Endothelial cell of umbilical vein (primary cell): ENCODE results near the gene CCK. TPM values are rescaled to one million over a fixed set of nuclear protein-coding genes. Genes with fewer than 3 reads are reported as not detected.
A peak's percentile ranks its signal among the peaks of the same experiment; 100 is the strongest.

Experiments used
- BruUV-seq: library from RNA; stranded (reverse); fragments of 400-500 nt; replicated peaks from 2 replicates; lab custom pipeline; 2021; lab: Mats Ljungman, UMichigan
- CTCF ChIA-PET: fragments of 300-600, 350-600 bp; sonication (Branson Sonifier 250); formaldehyde crosslinking; loops from one replicate; lab custom pipeline; 2021; ENCODE audit warnings: antibody characterized with exemption, inconsistent platforms; lab: Charles Lee
- POLR2A ChIA-PET: fragments of 300-600, 350-600 bp; sonication (Branson Sonifier 250); formaldehyde crosslinking; loops from one replicate; lab custom pipeline; 2021; ENCODE audit warnings: antibody characterized with exemption, inconsistent platforms; lab: Charles Lee
- DNase-seq: peaks from one replicate; pipeline ENCODE4 v3.0.0-alpha.2; 2011; ENCODE audit warnings: low read depth, low spot score
- FAIRE-seq: peaks from 2 replicates; lab custom pipeline; 2011; peaks lifted over from hg19 to GRCh38; lab: Jason Lieb, UNC
- H2AFZ ChIP-seq: 2 replicates; pipeline ENCODE4 v1.6.0; 2012; ENCODE audit warnings: low read depth, low read length, control low read depth, inconsistent platforms
- H3K27ac ChIP-seq: 2 replicates; pipeline ENCODE4 v1.5.1; 2011; ENCODE audit warnings: low read depth, mild to moderate bottlenecking, control low read depth, low read length, moderate library complexity; ENCODE audit not compliant: insufficient read depth
- H3K27me3 ChIP-seq, 2 experiments: 2 replicates each; pipeline versions ENCODE4 v1.6.0 to v1.6.1; 2011; ENCODE audit warnings: low read length in 2 of 2, mixed read lengths in 1 of 2; ENCODE audit not compliant: control insufficient read depth in 2 of 2, insufficient read depth in 2 of 2
- H3K36me3 ChIP-seq, 2 experiments: 2 replicates in 1 of 2; 3 replicates in 1 of 2; pipeline ENCODE4 v1.5.1; 2011; ENCODE audit warnings: low read length in 2 of 2, mild to moderate bottlenecking in 1 of 2, moderate library complexity in 1 of 2; ENCODE audit not compliant: control insufficient read depth in 2 of 2, insufficient read depth in 2 of 2; ENCODE audit errors: extremely low read depth in 1 of 2
- H3K4me1 ChIP-seq: 3 replicates; pipeline ENCODE4 v1.5.1; 2011; ENCODE audit warnings: mild to moderate bottlenecking, low read length; ENCODE audit not compliant: control insufficient read depth, insufficient read depth; ENCODE audit errors: extremely low read depth
- H3K4me2 ChIP-seq: 2 replicates; pipeline ENCODE4 v1.6.1; 2011; ENCODE audit warnings: low read length, control low read depth, mixed read lengths; ENCODE audit not compliant: insufficient read depth
- H3K4me3 ChIP-seq, 3 experiments: fragments of 200-600 bp in 1 of 3; sonication (generic), shearing (Covaris generic) in 1 of 3; replicated peaks in 1 of 3; 2 replicates each; pipeline ENCODE4 v1.5.1; 2011 to 2016; ENCODE audit warnings: control low read depth in 3 of 3, low read length in 3 of 3, mild to moderate bottlenecking in 2 of 3, inconsistent platforms in 1 of 3, low read depth in 1 of 3, moderate library complexity in 1 of 3; ENCODE audit not compliant: insufficient read depth in 1 of 3
- H3K79me2 ChIP-seq: 2 replicates; pipeline ENCODE4 v1.6.0; 2012; ENCODE audit warnings: low read length, inconsistent platforms; ENCODE audit not compliant: control insufficient read depth, insufficient read depth
- H3K9ac ChIP-seq: replicated peaks from 2 replicates; pipeline ENCODE3; 2011; ENCODE audit warnings: low read length, control low read depth; ENCODE audit not compliant: insufficient read depth; ENCODE audit errors: extremely low read depth
- H3K9me1 ChIP-seq: replicated peaks from 3 replicates; pipeline ENCODE4 v1.6.0; 2011; ENCODE audit warnings: mild to moderate bottlenecking, low read length; ENCODE audit not compliant: control insufficient read depth, insufficient read depth; ENCODE audit errors: extremely low read depth
- H3K9me3 ChIP-seq: replicated peaks from 2 replicates; pipeline ENCODE4 v1.5.1; 2012; ENCODE audit warnings: low read length, inconsistent platforms; ENCODE audit not compliant: control insufficient read depth, insufficient read depth
- H4K20me1 ChIP-seq: replicated peaks from 2 replicates; pipeline ENCODE3; 2011; ENCODE audit warnings: mild to moderate bottlenecking, low read length; ENCODE audit not compliant: control insufficient read depth, insufficient read depth; ENCODE audit errors: extremely low read depth
- CTCF ChIP-seq, 2 donors: IDR thresholded peaks; 1 replicate in 1 of 2; 2 replicates in 1 of 2; pipeline ENCODE4 v1.5.1; 2011; ENCODE audit warnings: low read length in 2 of 2, mild to moderate bottlenecking in 2 of 2, moderate library complexity in 2 of 2, control low read depth in 1 of 2, inconsistent platforms in 1 of 2, low read depth in 1 of 2; ENCODE audit not compliant: insufficient read depth in 1 of 2; ENCODE audit errors: extremely low read depth in 1 of 2
- EZH2 ChIP-seq: IDR thresholded peaks from 2 replicates; pipeline ENCODE4 v1.6.1; 2012; ENCODE audit warnings: borderline replicate concordance, low read depth, mild to moderate bottlenecking, moderate library complexity, low read length, inconsistent platforms; ENCODE audit not compliant: severe bottlenecking
- FOS ChIP-seq: IDR thresholded peaks from 2 replicates; pipeline ENCODE4 v1.6.1; 2011; ENCODE audit warnings: mild to moderate bottlenecking, low read length, moderate library complexity, borderline replicate concordance; ENCODE audit not compliant: insufficient read depth
- GATA2 ChIP-seq: IDR thresholded peaks from 2 replicates; pipeline ENCODE4 v1.7.0; 2011; ENCODE audit warnings: low read depth, mild to moderate bottlenecking, moderate library complexity, mixed read lengths, low read length; ENCODE audit not compliant: insufficient read length, insufficient read depth
- JUN ChIP-seq: IDR thresholded peaks from 2 replicates; pipeline ENCODE4 v1.6.1; 2011; ENCODE audit warnings: borderline replicate concordance, low read depth; ENCODE audit not compliant: insufficient read length, insufficient read depth
- MYC ChIP-seq: IDR thresholded peaks from one replicate; pipeline ENCODE4 v1.6.1; 2011; ENCODE audit warnings: mild to moderate bottlenecking, low read depth, low read length
- POLR2A ChIP-seq: IDR thresholded peaks from 2 replicates; pipeline ENCODE4 v1.6.1; 2012; ENCODE audit warnings: low read depth, mild to moderate bottlenecking, control low read depth, low read length
- POLR2AphosphoS5 ChIP-seq: IDR thresholded peaks from 2 replicates; pipeline ENCODE4 v1.6.1; 2012; ENCODE audit warnings: low read depth, mild to moderate bottlenecking, control low read depth, low read length, moderate library complexity; ENCODE audit not compliant: insufficient read depth
- dilution Hi-C: fragments of 300-500 bp; cut with MboI; formaldehyde crosslinking; loops from one replicate; pipeline ENCODE4 v1.15.0; 2019; ENCODE audit warnings: low sequenced_read_pairs; ENCODE audit not compliant: extremely low pct_ligation_motif_present
- intact Hi-C: fragments of 100-400 bp; cut with micrococcal nuclease; formaldehyde crosslinking; loops from one replicate; pipeline ENCODE4 v1.10.0; 2022
- polyA plus RNA-seq, 4 experiments: library from polyadenylated mRNA; depleted of rRNA in 3 of 4; stranded (reverse) in 3 of 4; unstranded in 1 of 4; fragments of >200 nt; gene quantifications; 2 replicates each; pipeline versions ENCODE4 v1.2.1 to v1.2.3, GENCODE V29; 2011 to 2012; ENCODE audit warnings: missing spikeins in 1 of 4
- total RNA-seq: library from RNA; stranded (reverse); gene quantifications from 2 replicates; pipeline ENCODE4 v1.2.3, GENCODE V29; 2021

The CCK gene
- total and polyA plus RNA-seq, 2 donors (not counting 3 experiments of a cell fraction or from before 2014, with no cell fraction given): not detected

GRCh38 chr3:42247576-42248027 lies 18.4 kb downstream of the CCK start:
- Histone ChIP-seq H3K9me3 (no peaks in the 10 kb centered on the region), H3K36me3 (no peaks in the 10 kb centered on the region), H3K9ac (no peak overlapping the region), H3K4me1 (no peaks in the 10 kb centered on the region), H3K9me1 (no peaks in the 10 kb centered on the region), H2AFZ (peak overlapping the region; percentile 46), H3K27ac (no peak overlapping the region), H3K27me3 (peaks cover 20 to 24% of the 10 kb centered on the region in 2 experiments), H4K20me1 (no peaks in the 10 kb centered on the region), H3K4me3 (no peak overlapping the region), H3K79me2 (no peaks in the 10 kb centered on the region), H3K4me2 (peak overlapping the region; percentile 63)
- intact Hi-C loops (loop anchor here (1.0 kb wide), 3 partner anchors 197 to 293 kb away; no protein-coding TSS in a partner anchor), dilution Hi-C loops (no loop called here)
- FAIRE-seq: peak; percentile 86
- BruUV-seq: no TSS peak
- POLR2A ChIA-PET: no interaction called here
- CTCF ChIA-PET: interaction anchor here (0.6 to 5.7 kb wide), 44 partner anchors 8 to 635 kb away, joined by 3 to 156 read pairs (median 4); partner anchors contain the start of gene VIPR1
- DNase-seq: peak; percentile 61
- no peak for TF ChIP-seq FOS
- TF ChIP-seq MYC: no peak
- TF ChIP-seq POLR2AphosphoS5: no peak
- no peak for TF ChIP-seq JUN
- no peak for TF ChIP-seq POLR2A
- peak; percentile 60 to 70 for TF ChIP-seq CTCF (IDR thresholded peaks at IDR 0.05; ENCODE audit: extremely low read depth in 1 of 2, insufficient read depth in 1 of 2, low read depth in 1 of 2, low read length in 2 of 2)
- TF ChIP-seq GATA2: no peak
- no peak for TF ChIP-seq EZH2
